K562 (cell line): ENCODE data around the gene HSD3B2. TPM values are rescaled to one million over a fixed set of nuclear protein-coding genes. Genes with fewer than 3 reads are reported as not detected.

ENCODE experiments used
- ATAC-seq: fragments of 200-7000 bp; cut with Tn5 transposase; 3 replicates; pipeline ENCODE4 v1.9.1; 2020; ENCODE audit warnings: moderate library complexity
- BruUV-seq: library from RNA; stranded (reverse); fragments of 400-500 nt; replicated peaks from 2 replicates; lab custom pipeline; 2021; lab: Mats Ljungman, UMichigan
- CTCF ChIA-PET: fragments of 300-600 bp; formaldehyde crosslinking; extraction: SDS; loops from one replicate; lab custom pipeline; 2021; ENCODE audit warnings: low intra/inter-chr PET ratio; lab: Yijun Ruan, JAX
- POLR2A ChIA-PET: fragments of 300-600, 350-650 bp; sonication (Branson Sonifier 250); formaldehyde crosslinking; extraction: SDS; loops from one replicate; lab custom pipeline; 2021; ENCODE audit warnings: antibody characterized with exemption, inconsistent platforms; lab: Yijun Ruan, JAX
- DNase-seq, 4 experiments: peaks; one replicate each; pipeline versions ENCODE4 v3.0.0 to v3.0.0-alpha.2; 2011 to 2018; ENCODE audit warnings: low spot score in 3 of 4, mixed read lengths in 3 of 4; ENCODE audit errors: extremely low read depth in 1 of 4
- FAIRE-seq: peaks from 2 replicates; lab custom pipeline; 2011; peaks lifted over from hg19 to GRCh38; lab: Jason Lieb, UNC
- H2AFZ ChIP-seq: 2 replicates; pipeline ENCODE4 v1.6.0; 2011; ENCODE audit warnings: low read depth, low read length, control low read depth, inconsistent platforms
- H3K27ac ChIP-seq: fragments of 200-600 bp; 3 replicates; pipeline ENCODE4 v1.8.0; 2011; ENCODE audit warnings: low read depth, mild to moderate bottlenecking, control low read depth, inconsistent platforms, low read length, moderate library complexity, mixed read lengths; ENCODE audit errors: extremely low read depth
- H3K27me3 ChIP-seq, 2 experiments: fragments of 300-600 bp in 1 of 2; 2 replicates in 1 of 2; 3 replicates in 1 of 2; pipeline versions ENCODE4 v1.6.0 to v1.8.0; 2011; ENCODE audit warnings: inconsistent platforms in 2 of 2, low read length in 2 of 2, mild to moderate bottlenecking in 1 of 2, mixed read lengths in 1 of 2, moderate library complexity in 1 of 2; ENCODE audit not compliant: control insufficient read depth in 2 of 2, insufficient read depth in 2 of 2
- H3K36me3 ChIP-seq: fragments of 300-600 bp; 3 replicates; pipeline ENCODE4 v1.8.0; 2011; ENCODE audit warnings: mild to moderate bottlenecking, low read length, inconsistent platforms; ENCODE audit not compliant: control insufficient read depth, insufficient read depth
- H3K4me1 ChIP-seq, 2 experiments: fragments of 200-600 bp in 1 of 2; replicated peaks in 1 of 2; 2 replicates in 1 of 2; 3 replicates in 1 of 2; pipeline versions ENCODE4 v1.5.1 to v1.8.0; 2011; ENCODE audit warnings: inconsistent platforms in 2 of 2, low read length in 2 of 2, mild to moderate bottlenecking in 1 of 2, mixed read lengths in 1 of 2, moderate library complexity in 1 of 2; ENCODE audit not compliant: control insufficient read depth in 2 of 2, insufficient read depth in 2 of 2
- H3K4me2 ChIP-seq: 2 replicates; pipeline ENCODE4 v1.6.1; 2011; ENCODE audit warnings: low read length, control low read depth, inconsistent platforms, mixed read lengths; ENCODE audit not compliant: insufficient read depth
- H3K4me3 ChIP-seq: fragments of 200-600 bp; sonication (generic), shearing (Covaris generic); 2 replicates; pipeline ENCODE4 v1.5.1; 2016; ENCODE audit warnings: control low read depth, inconsistent platforms
- H3K79me2 ChIP-seq: fragments of 200-600 bp; 3 replicates; pipeline ENCODE4 v1.8.0; 2011; ENCODE audit warnings: low read length, inconsistent platforms; ENCODE audit not compliant: control insufficient read depth, insufficient read depth
- H3K9ac ChIP-seq, 2 experiments: 2 replicates each; pipeline versions ENCODE4 v1.6.0 to v1.6.1; 2011; ENCODE audit warnings: low read depth in 2 of 2, low read length in 2 of 2, control low read depth in 1 of 2, inconsistent platforms in 1 of 2, mild to moderate bottlenecking in 1 of 2, mixed read lengths in 1 of 2; ENCODE audit not compliant: insufficient read depth in 1 of 2
- H3K9me1 ChIP-seq: one replicate; pipeline ENCODE4 v1.6.0; 2011; ENCODE audit warnings: inconsistent platforms, mild to moderate bottlenecking, low read length, moderate library complexity; ENCODE audit not compliant: control insufficient read depth, insufficient read depth
- H3K9me3 ChIP-seq: replicated peaks from 2 replicates; pipeline ENCODE4 v1.5.1; 2011; ENCODE audit warnings: low read depth, low read length, inconsistent platforms; ENCODE audit not compliant: control insufficient read depth, insufficient read depth
- H4K20me1 ChIP-seq: replicated peaks from 2 replicates; pipeline ENCODE4 v1.6.1; 2011; ENCODE audit warnings: low read length, inconsistent platforms, mixed read lengths; ENCODE audit not compliant: control insufficient read depth, insufficient read depth
- E2F5 ChIP-seq: sonication (generic); formaldehyde crosslinking; IDR thresholded peaks from 2 replicates; pipeline ENCODE4 v1.8.0; 2022; ENCODE audit warnings: mild to moderate bottlenecking, missing genetic modification reagents
- EGR1 ChIP-seq: fragments of 450-650 bp; conservative IDR thresholded peaks from 2 replicates; pipeline ENCODE4 v1.6.1; 2017; ENCODE audit warnings: mild to moderate bottlenecking
- ETV1 ChIP-seq: fragments of 450-650 bp; conservative IDR thresholded peaks from 2 replicates; pipeline ENCODE4 v1.6.1; 2016; ENCODE audit warnings: missing genetic modification characterization, control low read depth, low read depth, missing compliant biosample characterization
- ZFP30 ChIP-seq: fragments of 250-450 bp; sonication (Bioruptor Pico); IDR thresholded peaks from 2 replicates; pipeline ENCODE4 v1.8.0; 2022; ENCODE audit warnings: moderate library complexity, mild to moderate bottlenecking, inconsistent platforms, borderline replicate concordance
- ZNF24 ChIP-seq: fragments of 450-650 bp; IDR thresholded peaks from 2 replicates; pipeline ENCODE4 v1.6.1; 2016
- WGBS: fragments of 100-300 bp; shearing (Covaris generic); methylation state at CpG from one replicate; pipeline ENCODE4 v1.1.6; 2016; ENCODE audit warnings: low coverage, mixed read lengths; ENCODE audit not compliant: insufficient coverage; ENCODE audit errors: missing lambda C conversion rate; 5-methylcytosine and 5-hydroxymethylcytosine counted together
- in situ Hi-C: fragments of 300-500 bp; cut with MboI; formaldehyde crosslinking; loops from 4 replicates; pipeline ENCODE4 v1.15.0; 2018; ENCODE audit warnings: inconsistent platforms, mixed read lengths
- intact Hi-C: fragments of 100-400 bp; cut with micrococcal nuclease; formaldehyde crosslinking; loops from 2 replicates; pipeline ENCODE4 v1.14.2; 2022
- polyA plus RNA-seq, 8 experiments: library from polyadenylated mRNA; depleted of rRNA in 4 of 8; stranded (reverse) in 5 of 8; unstranded in 3 of 8; fragments of >200 nt; fragmentation: Nextera tagmentation in 2 of 8; fragmentation: Illumina TruSeq in 1 of 8; extraction: Ambion mirVana in 2 of 8; extraction: Trizol in 1 of 8; gene quantifications; 2 replicates each; pipeline versions ENCODE4 v1.2.1 to v1.2.3, GENCODE V29; 2011 to 2014; ENCODE audit warnings: inconsistent platforms in 1 of 8, missing spikeins in 1 of 8
- total RNA-seq, 7 experiments: library from RNA; depleted of rRNA in 6 of 7; stranded (reverse); fragments of >200 nt in 6 of 7; fragmentation: Illumina TruSeq in 2 of 7; extraction: Trizol in 2 of 7; gene quantifications; 2 replicates each; pipeline versions ENCODE4 v1.2.1 to v1.2.3, GENCODE V29; 2011 to 2021; ENCODE audit warnings: low replicate concordance in 1 of 7

The HSD3B2 gene
- total and polyA plus RNA-seq, 9 of the 15 experiments (the other 6 are each of a cell fraction or from before 2014, with no cell fraction given) = 1.1 TPM; not detected in 8

GRCh38 chr1:119438761-119439160, 23.8 kb downstream of the HSD3B2 start:
- no peak overlapping the region for H3K9ac ChIP-seq
- no peak overlapping the region for H3K4me3 ChIP-seq
- ChIA-PET POLR2A (interaction anchor here (0.6 kb wide), 1 partner anchor 37 kb away, joined by 3 read pairs; no protein-coding TSS in a partner anchor), CTCF (no interaction called here)
- no peaks in the 10 kb centered on the region for H3K9me3 ChIP-seq
- H3K79me2 ChIP-seq = no peaks in the 10 kb centered on the region
- no peak for TF ChIP-seq ZNF24
- no peak for TF ChIP-seq ETV1 (tag)
- TF ChIP-seq E2F5 (CRISPR knock-in tag) = no peak
- no peak for TF ChIP-seq ZFP30 (CRISPR knock-in tag)
- no peak for TF ChIP-seq EGR1
- intact Hi-C loops (no loop called here), in situ Hi-C loops (no loop called here)
- H3K27ac ChIP-seq = no peak overlapping the region
- H3K27me3 ChIP-seq = peaks cover 0 to 2% of the 10 kb centered on the region in 2 experiments; a peak in 1 of 5 replicates
- DNase-seq (no peak), ATAC-seq (no peak), FAIRE-seq (no peak)
- H3K4me2 ChIP-seq = no peak overlapping the region
- H3K36me3 ChIP-seq = no peaks in the 10 kb centered on the region
- no peak overlapping the region for H2AFZ ChIP-seq
- no peaks in the 10 kb centered on the region for H3K9me1 ChIP-seq
- BruUV-seq = no TSS peak
- WGBS = 3% methylated on average over 2 of the region's 2 CpGs
- no peaks in the 10 kb centered on the region for H4K20me1 ChIP-seq
- no peaks in the 10 kb centered on the region for H3K4me1 ChIP-seq
